Measurements from ENCODE around the gene EPHA3.

DNA sequence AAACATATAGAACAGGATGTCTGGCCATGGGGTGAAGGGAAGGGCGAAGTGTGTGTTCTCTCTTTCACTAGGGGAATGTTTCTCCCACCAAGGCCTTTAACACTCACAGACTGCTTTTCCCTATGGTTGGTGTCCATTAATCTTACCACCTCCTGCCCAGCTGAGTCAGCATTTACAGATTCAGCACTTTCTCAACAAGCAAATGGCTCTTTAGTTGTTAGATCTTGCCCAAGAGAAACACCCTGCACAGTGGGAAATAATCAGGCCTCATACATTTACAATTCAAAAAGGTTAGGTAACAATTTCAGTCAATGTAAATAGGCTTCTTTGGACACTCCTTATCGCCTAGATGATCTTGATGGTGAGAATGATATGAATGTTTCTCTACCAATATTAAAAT lies 418.2 kb downstream of the EPHA3 start:
- TF ChIP-seq EZH2 (IDR thresholded peaks at IDR 0.05; ENCODE audit: borderline replicate concordance, insufficient read depth, low read depth, low read length, poor library complexity, severe bottlenecking): no peak
- TF ChIP-seq, protein P1, sequence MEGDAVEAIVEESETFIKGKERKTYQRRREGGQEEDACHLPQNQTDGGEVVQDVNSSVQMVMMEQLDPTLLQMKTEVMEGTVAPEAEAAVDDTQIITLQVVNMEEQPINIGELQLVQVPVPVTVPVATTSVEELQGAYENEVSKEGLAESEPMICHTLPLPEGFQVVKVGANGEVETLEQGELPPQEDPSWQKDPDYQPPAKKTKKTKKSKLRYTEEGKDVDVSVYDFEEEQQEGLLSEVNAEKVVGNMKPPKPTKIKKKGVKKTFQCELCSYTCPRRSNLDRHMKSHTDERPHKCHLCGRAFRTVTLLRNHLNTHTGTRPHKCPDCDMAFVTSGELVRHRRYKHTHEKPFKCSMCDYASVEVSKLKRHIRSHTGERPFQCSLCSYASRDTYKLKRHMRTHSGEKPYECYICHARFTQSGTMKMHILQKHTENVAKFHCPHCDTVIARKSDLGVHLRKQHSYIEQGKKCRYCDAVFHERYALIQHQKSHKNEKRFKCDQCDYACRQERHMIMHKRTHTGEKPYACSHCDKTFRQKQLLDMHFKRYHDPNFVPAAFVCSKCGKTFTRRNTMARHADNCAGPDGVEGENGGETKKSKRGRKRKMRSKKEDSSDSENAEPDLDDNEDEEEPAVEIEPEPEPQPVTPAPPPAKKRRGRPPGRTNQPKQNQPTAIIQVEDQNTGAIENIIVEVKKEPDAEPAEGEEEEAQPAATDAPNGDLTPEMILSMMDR (IDR thresholded peaks at IDR 0.05): no peak

Measured in B cell (primary cell).